ENCODE results near the gene C1QTNF3.
"Not testable (repeated sequence)": the region's sequence is repeated elsewhere in the genome, so short reads cannot be mapped to it uniquely, and the experiment has no call there.

The C1QTNF3 gene

DNA sequence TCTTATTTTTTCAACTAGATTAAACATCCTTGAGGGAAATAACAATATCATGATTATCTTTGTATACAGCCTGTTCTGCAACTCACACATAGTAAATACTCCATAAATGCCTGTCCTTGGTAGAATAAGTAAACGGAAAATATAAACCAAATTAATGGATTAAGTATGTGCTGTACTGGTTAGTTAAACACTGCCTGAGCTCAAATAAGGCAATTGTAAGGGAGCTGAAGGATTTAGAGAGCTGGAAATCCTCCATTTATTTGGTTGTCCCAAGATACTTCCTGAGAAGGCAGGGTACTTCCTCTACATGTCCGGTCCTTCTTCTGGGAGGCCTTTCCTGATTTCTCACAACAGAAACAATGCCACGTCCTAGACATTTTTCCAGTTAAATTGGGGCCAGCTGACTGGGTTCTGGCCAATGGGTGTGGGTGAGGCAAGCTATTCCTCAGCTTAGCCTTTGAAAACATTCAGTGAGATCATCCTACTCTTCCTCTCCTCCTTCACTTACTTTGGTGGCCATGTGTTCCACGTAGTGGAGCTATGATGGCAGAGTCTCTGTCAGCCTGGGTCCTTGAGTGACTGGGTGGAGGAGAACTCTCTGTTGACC lies 8.5 kb upstream of the C1QTNF3 start:
- no peak for DNase-seq (ENCODE audit: low spot score)

DNA sequence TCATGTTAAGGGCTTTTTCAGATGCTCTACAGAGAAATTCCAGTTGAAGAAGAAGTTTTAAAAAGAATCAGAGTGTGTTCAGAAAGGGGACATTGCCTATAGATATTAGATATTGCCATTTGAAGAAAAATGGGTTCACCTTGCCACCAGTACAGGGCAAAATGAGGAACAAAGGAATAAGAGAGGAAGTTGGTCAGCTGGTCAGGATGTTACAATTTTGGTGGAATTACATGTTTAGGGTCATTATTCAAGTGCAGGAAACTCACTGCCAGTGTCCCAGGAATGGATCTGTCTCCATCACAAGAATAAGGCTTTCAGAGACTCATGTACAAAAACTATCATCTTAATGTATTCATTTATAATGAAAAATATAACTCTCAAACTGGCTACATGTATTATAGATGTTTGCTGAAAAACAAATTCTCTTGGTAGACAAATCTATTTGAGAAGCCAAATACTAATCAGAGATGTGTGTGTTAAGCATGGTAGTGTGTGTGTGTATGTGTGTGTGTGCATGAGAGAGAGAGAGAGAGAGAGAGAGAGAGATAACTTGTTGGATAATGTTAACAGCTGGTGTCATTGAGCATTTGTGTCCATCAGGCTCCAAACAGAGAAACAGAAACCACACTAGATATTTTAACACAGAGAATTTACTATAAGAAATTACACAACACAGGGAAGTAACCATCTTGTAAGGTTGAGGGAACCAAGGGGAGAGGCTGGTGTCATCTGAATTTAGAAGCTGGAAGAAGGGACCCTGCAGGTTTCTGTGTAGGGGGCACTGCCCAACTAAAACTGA lies 5.0 kb upstream of the C1QTNF3 start:
- no peak for DNase-seq (ENCODE audit: low spot score)

DNA sequence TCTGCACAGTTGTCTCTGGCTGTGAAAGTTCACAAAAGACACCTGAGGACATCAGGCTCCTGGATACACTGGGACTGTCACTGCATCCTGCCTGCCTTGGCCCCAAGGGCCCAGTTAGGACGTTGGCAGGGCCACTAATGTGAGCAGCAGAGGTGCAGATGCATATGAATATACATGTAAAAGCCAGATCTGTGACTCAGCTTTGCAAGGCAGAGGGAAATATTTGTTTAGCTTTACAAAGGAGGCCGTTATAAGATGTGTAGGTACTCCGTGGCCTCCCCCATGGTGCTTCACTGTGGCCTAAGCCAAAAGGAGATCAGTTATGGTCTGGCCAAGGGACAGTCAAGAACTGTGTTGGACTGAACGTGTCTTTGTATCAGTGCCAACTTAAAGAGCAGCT lies 4.1 kb upstream of the C1QTNF3 start:
- no peak for DNase-seq (ENCODE audit: low spot score)

DNA sequence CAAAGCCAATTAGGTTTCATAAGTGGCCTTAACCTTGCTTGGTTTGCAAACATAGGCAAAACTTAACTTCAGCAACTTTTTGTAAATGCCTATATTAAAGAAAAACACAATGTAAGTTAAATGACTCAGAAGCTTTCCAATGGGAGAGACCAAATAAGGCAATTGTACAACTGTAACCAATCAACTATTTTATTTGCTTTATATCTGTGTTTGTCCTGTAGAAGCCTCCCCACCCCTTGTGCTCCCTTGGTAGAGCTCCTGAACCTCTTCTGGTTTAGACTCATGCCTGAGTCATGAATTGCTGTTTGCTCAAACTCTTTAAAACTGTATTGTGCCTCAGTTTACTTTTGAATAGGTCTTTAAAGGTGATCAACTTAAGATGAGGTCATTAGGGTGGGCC lies 3.0 kb upstream of the C1QTNF3 start:
- no peak for DNase-seq (ENCODE audit: low spot score)

DNA sequence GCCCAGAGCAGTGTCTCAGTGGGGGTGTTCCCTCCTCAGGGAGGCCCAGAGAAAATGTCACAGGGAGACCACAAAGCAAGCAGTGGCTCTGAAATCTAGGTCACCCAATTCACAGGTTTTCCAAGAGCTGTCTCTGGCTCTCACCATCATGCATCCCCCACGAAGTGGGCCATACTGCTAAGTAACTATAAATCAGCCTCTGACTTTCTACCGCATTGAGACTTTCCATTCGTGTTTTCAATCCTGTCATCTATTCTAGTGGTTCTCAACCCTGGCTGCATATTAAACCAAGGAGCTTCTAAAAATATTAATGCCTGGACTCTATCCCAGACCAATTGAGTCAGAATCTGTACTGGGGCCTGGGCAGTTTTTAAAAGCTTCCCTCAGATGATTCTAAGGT lies 2.0 kb upstream of the C1QTNF3 start:
- DNase-seq (ENCODE audit: low spot score), result no peak

DNA sequence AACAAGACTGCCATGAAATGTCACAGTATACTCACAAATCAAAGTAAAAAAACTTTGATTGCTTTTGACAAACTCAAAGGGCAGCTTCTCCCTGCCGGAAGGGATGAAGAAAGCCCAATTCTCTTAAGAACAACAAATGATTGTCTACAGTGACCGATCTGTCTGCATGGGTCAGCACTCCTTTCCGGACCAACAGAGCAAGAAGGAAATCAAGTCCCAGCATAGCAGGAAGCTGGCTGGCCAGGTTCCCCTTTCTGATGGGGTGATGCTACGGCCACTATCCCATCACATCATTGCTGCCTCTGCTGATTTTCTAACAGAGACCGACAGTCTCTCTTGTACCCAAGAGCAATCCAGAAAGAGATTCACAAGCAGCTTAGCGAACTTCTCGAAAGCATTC lies 692 bp downstream of the C1QTNF3 start:
- DNase-seq (ENCODE audit: low spot score), result no peak

DNA sequence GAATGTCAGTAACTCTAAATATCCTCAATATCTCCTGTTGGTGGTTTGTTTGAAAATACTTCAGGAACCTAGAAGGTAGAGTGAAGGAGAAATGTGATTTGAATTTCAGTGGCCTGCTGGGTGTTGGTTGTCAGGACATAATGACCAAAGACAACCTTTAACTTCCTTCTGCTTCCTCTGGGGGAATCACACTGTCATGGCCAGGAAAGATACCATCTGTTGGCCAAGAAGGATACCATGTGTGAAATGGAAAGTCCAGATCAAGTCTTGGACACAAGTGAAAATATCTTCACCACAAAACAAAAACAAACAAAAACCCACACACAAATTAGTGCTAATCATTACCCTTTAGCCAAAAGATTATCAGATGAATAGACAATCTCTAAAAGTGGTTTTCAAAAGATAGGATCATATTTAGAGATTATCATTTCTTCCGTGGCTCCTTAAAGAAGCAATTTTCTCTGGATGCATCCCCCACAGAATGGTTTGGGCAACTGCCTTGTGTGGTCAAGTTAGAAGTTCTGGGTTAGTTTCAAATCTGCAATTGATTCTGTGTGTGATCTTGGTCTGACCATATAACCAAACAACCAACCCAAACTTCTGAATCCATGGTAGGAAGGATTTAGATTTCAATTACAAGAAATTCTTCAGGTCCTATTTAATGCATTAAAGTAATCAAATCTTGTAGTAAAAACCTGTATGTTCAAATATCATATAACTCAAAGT lies 1.6 kb downstream of the C1QTNF3 start:
- no peak for DNase-seq (ENCODE audit: low spot score)

DNA sequence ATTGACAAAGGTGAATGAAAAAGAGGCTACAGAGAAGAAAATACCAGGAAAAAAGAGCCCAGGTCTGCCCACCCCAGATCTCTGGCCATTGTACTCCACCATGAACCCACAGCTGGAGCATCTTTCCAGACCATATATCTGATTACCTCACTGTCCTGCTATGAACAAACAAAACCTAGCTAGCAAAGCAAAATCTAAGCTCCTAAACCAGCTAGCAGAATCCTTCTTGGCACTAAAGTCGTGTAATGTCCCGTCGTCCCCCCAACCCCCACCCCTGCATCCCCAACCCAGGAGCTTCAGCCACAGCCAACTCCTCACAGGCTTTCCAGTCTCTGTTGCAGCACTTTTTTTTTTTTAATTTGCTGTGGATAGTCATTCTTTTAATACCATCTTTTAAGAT lies 2.5 kb downstream of the C1QTNF3 start:
- DNase-seq (ENCODE audit: low spot score), result no peak

DNA sequence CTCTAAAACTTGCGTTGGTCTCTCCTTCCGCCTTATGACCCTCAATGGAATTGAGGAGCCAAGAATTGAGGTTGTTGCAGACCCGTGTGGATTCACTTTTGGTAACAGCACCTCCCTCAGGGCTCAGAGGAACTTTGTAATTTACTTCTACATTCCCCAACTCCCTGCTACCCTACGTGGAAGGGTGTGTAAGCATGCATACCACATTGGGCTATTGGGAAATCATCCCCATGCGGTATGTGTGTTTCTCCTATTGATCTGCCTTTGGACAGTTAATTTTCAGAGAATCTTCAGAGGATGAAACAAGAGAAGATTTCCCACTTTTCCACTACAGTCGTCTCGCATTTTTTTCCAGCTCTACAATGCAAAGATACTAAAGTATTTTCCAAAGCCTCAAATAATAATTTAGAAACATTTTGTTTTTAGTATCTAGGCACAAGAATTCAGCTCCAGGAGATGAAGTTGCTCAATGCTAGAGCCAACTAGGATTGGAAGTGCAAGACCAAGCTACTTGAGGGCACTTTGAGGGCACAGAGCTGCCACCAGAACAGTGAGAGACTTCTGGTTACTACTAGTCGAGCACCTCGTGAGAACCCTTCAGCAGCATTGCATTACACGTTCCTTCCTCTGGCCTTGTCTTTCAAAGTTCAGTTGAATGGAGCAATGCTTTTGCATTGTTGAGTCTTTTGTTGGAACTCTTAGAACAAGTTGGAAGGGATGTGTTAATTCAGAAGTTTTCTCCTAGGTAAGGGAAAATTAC lies 3.4 kb downstream of the C1QTNF3 start:
- DNase-seq (ENCODE audit: low spot score), result no peak

DNA sequence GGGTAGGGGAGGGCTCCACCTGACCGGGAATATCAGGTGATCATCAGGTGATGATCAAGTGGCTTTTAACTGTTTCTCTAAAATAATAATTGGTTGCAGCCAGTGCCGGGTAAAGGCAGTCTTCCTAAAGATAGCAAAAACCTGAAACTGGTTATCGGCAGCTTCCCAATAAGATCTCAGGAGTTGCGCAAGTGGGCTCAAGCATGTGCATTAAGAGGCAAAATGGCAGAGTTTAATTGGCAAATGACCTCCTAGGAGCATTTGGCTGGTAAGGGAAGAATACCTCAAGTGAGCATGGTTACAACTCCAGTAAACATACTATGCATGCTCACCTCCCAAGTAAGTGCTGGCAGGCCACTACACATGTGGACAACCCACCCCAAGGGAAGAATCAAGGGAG lies 4.2 kb downstream of the C1QTNF3 start:
- no peak for DNase-seq (ENCODE audit: low spot score)

DNA sequence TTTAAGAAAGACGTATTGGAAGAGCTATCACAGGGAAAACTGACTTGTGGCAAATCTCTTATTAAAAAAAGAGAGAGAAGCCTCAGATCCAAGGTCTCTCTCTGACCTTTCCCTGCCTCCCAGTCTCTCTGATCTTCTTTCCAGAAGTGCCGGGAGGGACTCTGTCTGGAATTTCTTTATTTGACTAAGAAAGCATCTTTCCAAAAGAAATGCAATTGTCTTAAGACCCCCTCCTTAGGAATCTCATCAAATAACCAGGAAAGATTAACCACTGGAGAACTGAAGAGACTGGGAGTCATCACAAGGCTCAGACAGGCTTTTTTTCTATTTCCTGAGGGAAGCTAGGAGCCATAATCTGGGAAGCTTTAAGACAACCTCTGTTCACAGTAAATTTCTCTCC lies 4.6 kb downstream of the C1QTNF3 start:
- no peak for DNase-seq (ENCODE audit: low spot score)

DNA sequence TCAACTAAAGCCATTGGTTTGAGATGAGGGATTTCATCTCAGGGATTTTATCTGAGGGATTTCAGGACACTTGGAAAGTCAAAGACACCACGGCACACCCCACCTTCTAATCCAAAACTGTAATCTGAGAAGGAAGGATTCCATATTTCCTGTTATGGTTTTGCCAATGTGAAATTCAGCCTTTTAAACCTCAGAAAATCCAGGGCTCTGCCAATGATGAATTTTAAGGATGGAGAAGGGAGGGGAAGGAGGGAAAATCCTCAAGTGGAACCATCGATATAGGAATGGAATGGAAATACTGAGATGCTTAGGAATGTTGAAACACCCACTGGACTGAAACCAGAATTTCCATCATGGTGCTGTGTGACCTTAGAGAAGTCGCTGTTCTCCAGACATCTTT lies 5.3 kb downstream of the C1QTNF3 start:
- no peak for DNase-seq (ENCODE audit: low spot score)

DNA sequence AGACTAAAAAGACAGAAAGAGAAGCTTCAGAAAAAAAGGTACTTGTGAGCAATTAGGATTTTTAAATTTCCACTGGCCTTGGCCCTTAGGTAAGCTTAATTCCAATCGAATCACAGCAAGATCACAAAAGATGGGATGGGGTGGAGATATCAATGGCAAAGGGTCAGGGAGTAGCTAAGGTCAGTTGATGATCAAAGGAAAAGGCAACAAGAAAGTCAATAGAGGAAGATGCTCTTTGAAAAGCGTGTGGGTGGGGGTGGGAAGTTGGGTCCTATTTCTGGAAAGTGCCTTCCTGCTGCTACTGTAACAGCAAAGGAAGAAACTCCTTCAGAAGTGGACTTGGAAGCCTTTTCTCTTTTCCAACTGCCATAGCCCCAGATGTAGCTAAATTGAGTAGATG lies 7.3 kb downstream of the C1QTNF3 start:
- DNase-seq (ENCODE audit: low spot score), result no peak

DNA sequence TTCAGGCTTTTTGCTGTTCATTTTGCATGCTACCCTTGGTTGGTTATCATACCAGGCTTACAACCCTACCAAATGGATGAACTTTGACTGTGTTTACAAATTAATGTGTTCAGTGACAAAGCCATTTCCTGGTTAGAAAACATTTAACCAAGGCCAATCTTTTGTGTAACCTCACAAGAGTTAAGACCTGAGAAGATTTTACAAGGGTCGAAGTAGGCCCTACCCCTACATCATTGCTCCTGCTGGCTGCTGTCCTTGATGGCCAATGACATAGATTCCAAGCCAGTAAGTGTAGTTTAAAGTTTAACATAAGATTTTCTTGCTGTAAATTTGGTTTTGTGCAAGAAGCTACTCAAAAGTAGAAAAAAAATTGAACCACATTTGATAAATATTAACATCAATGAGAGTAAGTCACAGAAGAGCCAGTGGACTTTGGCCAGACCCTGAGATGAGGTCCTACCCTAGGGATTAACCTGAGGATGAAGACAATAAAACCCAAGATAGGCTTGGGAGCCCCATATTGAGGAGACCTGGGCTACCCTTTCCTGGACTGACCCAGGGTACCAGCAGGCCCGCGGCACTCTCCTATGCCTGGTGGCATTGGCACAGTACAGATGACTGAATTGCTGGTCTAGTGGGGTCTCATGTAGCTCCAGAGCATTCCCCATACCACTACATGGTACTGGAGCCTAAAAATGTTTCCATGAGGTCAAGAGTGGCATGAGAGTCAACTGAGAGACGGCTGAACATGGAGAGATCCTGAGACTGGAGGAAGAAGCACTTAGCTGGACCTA lies 8.3 kb downstream of the C1QTNF3 start:
- no peak for DNase-seq (ENCODE audit: low spot score)

DNA sequence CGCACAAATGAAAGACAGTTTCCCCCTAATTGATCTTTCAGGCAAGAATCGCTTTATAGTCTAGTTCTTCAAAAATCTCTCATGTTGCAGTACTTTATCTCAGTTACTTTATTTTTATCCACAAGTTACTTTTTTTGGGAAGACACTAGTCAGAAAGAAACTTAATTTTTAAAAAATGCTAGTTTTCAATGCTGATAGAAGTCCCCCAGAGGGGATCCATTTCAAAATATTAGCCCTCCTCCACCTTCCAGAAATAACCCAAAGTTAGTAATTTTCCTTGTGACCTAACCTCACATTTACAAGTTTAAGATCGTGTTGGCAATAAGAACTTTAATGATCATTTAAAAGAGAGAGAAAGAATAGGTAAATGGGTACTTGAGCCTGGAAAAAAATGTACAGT lies 11.0 kb downstream of the C1QTNF3 start:
- DNase-seq (ENCODE audit: low spot score), result no peak

DNA sequence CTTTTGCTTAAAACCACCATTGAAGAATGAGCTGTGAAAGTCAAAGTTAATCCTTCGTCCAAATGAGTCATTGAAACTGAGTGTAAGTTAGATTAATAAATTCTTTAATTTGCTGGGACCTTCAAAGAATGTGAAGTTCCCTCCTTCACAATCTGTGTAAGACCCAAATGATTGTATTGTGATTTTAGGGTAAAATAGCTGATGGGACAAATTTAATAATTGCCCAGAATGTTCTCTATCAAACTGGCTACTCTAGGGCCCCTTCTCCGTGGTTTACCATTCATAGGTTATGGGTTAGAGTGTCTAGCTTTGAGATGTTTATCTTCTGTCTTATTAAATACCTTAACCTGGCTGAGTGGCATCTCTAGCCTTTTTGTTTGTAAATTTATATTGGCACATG lies 11.9 kb downstream of the C1QTNF3 start:
- DNase-seq (ENCODE audit: low spot score), result no peak

DNA sequence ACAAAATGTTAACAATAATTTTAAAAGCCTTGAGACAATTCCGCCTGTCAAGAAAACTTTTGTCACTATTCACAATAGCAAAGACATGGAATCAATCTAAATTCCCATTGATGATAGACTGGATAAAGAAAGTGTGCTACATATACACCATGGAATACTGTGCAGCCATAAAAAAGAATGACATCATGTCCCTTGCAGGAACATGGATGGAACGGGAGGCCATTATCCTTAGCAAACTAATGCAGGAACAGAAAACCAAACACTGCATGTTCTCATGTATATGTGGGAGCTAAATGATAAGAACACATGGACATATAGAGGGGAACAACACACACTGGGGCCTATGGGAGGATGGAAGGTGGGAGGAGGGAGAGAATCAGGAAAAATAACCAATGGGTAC lies 12.4 kb downstream of the C1QTNF3 start:
- not testable (repeated sequence) for DNase-seq (ENCODE audit: low spot score)

DNA sequence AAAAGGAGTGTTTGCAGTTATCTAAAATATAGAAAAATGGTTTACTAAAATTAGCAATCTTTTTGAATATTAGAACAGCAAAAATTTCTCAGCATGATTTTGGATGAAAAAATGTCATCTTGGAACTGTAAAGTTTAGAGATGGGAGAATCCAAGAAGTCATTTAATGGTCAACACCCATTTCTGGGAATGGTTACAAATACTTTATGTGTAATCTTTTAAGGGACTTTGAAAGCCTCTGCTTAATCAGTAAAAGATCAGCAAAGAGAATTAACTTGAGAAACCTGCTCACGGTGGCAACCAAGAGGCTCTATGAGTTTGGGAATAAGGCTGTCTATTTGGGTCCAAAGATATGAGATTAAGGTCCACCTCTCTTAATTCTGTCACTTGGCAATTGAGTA lies 13.0 kb downstream of the C1QTNF3 start:
- no peak for DNase-seq (ENCODE audit: low spot score)

DNA sequence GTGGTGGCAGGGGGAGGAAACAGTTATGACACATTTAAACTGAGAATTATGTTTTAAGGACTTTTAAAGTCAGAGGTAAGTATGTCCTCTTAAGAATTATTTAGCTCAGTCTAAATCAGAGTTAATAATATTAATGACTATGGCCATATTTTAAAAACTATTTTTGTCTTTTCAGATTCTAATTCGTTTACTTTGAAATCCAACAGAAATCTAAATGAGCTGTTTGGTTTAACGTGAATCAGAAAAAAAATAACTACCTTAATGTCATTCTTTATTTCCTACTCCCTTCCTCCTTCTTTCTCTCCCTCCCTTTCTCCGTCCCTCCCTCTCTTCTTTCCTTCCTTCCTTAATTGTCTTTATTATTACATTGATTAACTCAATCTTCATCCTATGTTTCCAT lies 14.7 kb downstream of the C1QTNF3 start:
- no peak for DNase-seq (ENCODE audit: low spot score)

DNA sequence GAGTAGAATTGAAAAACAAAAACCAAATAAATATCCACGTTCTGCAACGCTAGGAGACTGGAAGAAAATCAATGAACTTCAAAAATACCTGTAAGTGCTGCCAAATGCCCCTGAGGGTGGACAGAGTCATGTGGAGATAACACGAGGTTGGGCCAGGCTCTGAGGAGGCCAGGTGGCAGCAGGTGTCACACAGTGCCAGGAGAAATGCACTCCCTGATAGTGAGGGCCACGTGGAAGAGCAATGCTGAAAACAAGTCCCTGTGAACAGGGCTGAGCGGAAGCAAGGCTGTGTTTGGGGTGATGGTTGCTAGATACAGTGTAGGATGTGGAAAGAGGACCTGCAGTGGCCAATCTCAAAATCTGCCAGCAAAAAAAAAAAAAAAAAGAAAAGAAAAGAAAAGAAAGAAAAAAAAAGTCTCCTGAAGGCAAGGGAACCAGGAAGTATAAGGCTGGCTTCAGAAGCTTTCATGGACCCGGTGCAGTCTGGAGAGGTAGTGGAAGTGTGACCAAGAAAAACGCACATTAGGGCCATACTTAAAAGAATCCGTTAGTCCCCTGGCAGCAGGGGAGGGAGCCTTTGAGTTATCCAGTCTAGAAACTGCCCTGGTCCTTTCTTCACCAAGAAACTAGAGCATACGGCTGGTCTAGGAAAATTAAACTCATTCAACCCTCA lies 16.8 kb downstream of the C1QTNF3 start:
- no peak for DNase-seq (ENCODE audit: low spot score)

DNA sequence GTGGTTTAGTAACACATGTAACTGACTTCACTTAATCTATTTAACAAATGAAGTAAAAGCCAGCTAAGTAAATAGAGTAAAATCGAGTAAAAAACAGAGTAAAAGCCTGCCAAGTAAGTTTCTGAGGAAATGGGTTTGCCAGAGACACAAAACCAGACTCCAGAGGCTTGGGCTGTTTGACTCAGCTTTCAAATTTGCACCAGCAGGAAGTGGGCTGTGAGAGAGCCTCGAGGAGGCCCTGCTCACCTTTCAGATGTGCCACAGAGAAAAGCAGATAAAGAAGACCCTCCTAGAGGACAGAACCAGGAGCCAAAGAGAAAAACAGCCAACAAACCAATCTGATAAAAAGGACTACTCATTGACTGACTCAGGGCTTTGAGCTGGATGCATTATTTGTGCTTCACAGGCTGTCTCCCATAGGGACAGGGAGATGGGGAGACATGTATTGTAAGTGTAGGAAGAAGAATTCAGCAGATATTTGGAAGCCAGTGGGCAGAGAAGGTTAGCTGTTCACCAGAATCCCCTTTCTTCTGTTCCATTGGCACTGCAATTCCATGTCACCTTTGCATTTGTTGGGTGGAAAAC lies 20.8 kb downstream of the C1QTNF3 start:
- no peak for DNase-seq (ENCODE audit: low spot score)
